Panc1 (cell line): Measurements from ENCODE around the gene LMBR1L. TPM values are rescaled to one million over a fixed set of nuclear protein-coding genes. Genes with fewer than 3 reads are reported as not detected.

Experiments used
- ATAC-seq: fragments of 200-7000 bp; cut with Tn5 transposase; 2 replicates; pipeline ENCODE4 v1.9.1; 2020; ENCODE audit warnings: mild to moderate bottlenecking, moderate library complexity
- BruUV-seq: library from RNA; stranded (reverse); fragments of 400-500 nt; replicated peaks from 2 replicates; lab custom pipeline; 2021; lab: Mats Ljungman, UMichigan
- CTCF ChIA-PET: fragments of 300-600 bp; sonication (Branson Sonifier 250); formaldehyde crosslinking; loops from one replicate; lab custom pipeline; 2022; ENCODE audit warnings: antibody characterized with exemption; lab: Charles Lee
- POLR2A ChIA-PET: fragments of 300-600 bp; sonication (Branson Sonifier 250); formaldehyde crosslinking; loops from one replicate; lab custom pipeline; 2022; ENCODE audit warnings: antibody characterized with exemption; lab: Charles Lee
- DNase-seq: peaks from one replicate; pipeline ENCODE4 v3.0.0-alpha.2; 2010; ENCODE audit warnings: low read depth, low spot score
- H3K27ac ChIP-seq: 2 replicates; pipeline ENCODE4 v1.5.1; 2011; ENCODE audit warnings: mild to moderate bottlenecking, low read length, inconsistent platforms
- H3K27me3 ChIP-seq: fragments of 200-500 bp; sonication (Bioruptor generic); 2 replicates; pipeline ENCODE4 v1.6.0; 2014; ENCODE audit warnings: low read length, inconsistent platforms; ENCODE audit not compliant: control insufficient read depth, insufficient read depth
- H3K36me3 ChIP-seq: fragments of 200-500 bp; sonication (Bioruptor generic); 2 replicates; pipeline ENCODE4 v1.5.1; 2014; ENCODE audit warnings: inconsistent platforms, mild to moderate bottlenecking, low read length, moderate library complexity; ENCODE audit not compliant: control insufficient read depth, insufficient read depth
- H3K4me1 ChIP-seq: 2 replicates; pipeline ENCODE4 v1.5.1; 2011; ENCODE audit warnings: inconsistent platforms, mild to moderate bottlenecking, low read length, moderate library complexity; ENCODE audit not compliant: control insufficient read depth, insufficient read depth
- H3K4me3 ChIP-seq, 2 experiments: 2 replicates each; pipeline ENCODE4 v1.5.1; 2011 to 2012; ENCODE audit warnings: low read depth in 2 of 2, low read length in 2 of 2, mild to moderate bottlenecking in 2 of 2, inconsistent platforms in 1 of 2, moderate library complexity in 1 of 2
- H3K9me3 ChIP-seq: fragments of 200-500 bp; sonication (Bioruptor generic); 2 replicates; pipeline ENCODE4 v1.5.1; 2014; ENCODE audit warnings: low read depth, mild to moderate bottlenecking, inconsistent platforms, low read length, moderate library complexity; ENCODE audit not compliant: control insufficient read depth, insufficient read depth
- POLR2AphosphoS5 ChIP-seq: IDR thresholded peaks from 2 replicates; pipeline ENCODE4 v1.6.1; 2012; ENCODE audit warnings: mild to moderate bottlenecking, low read depth, low read length, moderate library complexity
- REST ChIP-seq, 2 experiments: IDR thresholded peaks; 2 replicates each; pipeline ENCODE4 v1.6.1; 2011 to 2012; ENCODE audit warnings: low read depth in 2 of 2, control low read depth in 1 of 2, low read length in 1 of 2, mild to moderate bottlenecking in 1 of 2, moderate library complexity in 1 of 2; ENCODE audit not compliant: insufficient read depth in 1 of 2
- SIN3A ChIP-seq: IDR thresholded peaks from 2 replicates; pipeline ENCODE4 v1.6.1; 2012; ENCODE audit warnings: low read depth, mild to moderate bottlenecking, low read length, moderate library complexity, borderline replicate concordance; ENCODE audit not compliant: insufficient read depth
- TCF7L2 ChIP-seq: IDR thresholded peaks from 2 replicates; pipeline ENCODE4 v1.6.1; 2011; ENCODE audit warnings: mild to moderate bottlenecking, low read depth, low read length, inconsistent platforms
- in situ Hi-C: cut with HindIII; loops from 2 replicates; pipeline ENCODE4 v1.10.0; 2016; ENCODE audit warnings: low sequenced_read_pairs, low pct_unique_long_range_greater_than_20kb
- intact Hi-C: fragments of 100-400 bp; cut with micrococcal nuclease; formaldehyde crosslinking; loops from one replicate; pipeline ENCODE4 v1.10.0; 2022; ENCODE audit not compliant: unreplicated experiment
- total RNA-seq: library from RNA; stranded (reverse); gene quantifications from one replicate; pipeline ENCODE4 v1.2.1, GENCODE V29; 2021; ENCODE audit not compliant: unreplicated experiment
- TF ChIP-seq, protein P1 (sequence below): fragments of 450-650 bp; IDR thresholded peaks from 2 replicates; pipeline ENCODE4 v1.5.1; 2017; ENCODE audit warnings: mild to moderate bottlenecking

LMBR1L gene
- total RNA-seq, 1 experiment from 2014 or later = 34.4 TPM

GRCh38 chr12:49086116-49086515, 24.5 kb downstream of the LMBR1L start:
- POLR2A ChIA-PET = no interaction called here
- in situ Hi-C loops = no loop called here
- Histone ChIP-seq H3K9me3 (no peaks in the 10 kb centered on the region), H3K27me3 (no peaks in the 10 kb centered on the region), H3K4me3 (no peak overlapping the region), H3K27ac (no peak overlapping the region), H3K4me1 (peaks cover 12% of the 10 kb centered on the region), H3K36me3 (no peaks in the 10 kb centered on the region)
- no peak for ATAC-seq
- TF ChIP-seq, protein P1, sequence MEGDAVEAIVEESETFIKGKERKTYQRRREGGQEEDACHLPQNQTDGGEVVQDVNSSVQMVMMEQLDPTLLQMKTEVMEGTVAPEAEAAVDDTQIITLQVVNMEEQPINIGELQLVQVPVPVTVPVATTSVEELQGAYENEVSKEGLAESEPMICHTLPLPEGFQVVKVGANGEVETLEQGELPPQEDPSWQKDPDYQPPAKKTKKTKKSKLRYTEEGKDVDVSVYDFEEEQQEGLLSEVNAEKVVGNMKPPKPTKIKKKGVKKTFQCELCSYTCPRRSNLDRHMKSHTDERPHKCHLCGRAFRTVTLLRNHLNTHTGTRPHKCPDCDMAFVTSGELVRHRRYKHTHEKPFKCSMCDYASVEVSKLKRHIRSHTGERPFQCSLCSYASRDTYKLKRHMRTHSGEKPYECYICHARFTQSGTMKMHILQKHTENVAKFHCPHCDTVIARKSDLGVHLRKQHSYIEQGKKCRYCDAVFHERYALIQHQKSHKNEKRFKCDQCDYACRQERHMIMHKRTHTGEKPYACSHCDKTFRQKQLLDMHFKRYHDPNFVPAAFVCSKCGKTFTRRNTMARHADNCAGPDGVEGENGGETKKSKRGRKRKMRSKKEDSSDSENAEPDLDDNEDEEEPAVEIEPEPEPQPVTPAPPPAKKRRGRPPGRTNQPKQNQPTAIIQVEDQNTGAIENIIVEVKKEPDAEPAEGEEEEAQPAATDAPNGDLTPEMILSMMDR = no peak
- TF ChIP-seq TCF7L2 = no peak
- TF ChIP-seq SIN3A = no peak
- TF ChIP-seq REST (IDR thresholded peaks at IDR 0.05; ENCODE audit: insufficient read depth in 1 of 2, low read depth in 2 of 2, low read length in 1 of 2) = no peak
- TF ChIP-seq POLR2AphosphoS5 = no peak
- intact Hi-C loops = no loop called here
- no TSS peak for BruUV-seq
- no peak for DNase-seq
- CTCF ChIA-PET = interaction anchor here (1.0 kb wide), 1 partner anchor 12 kb away, joined by 6 read pairs; no protein-coding TSS in a partner anchor

GRCh38 chr12:49084438-49084837, 26.2 kb downstream of the LMBR1L start:
- intact Hi-C loops = no loop called here
- in situ Hi-C loops = no loop called here
- H3K36me3 ChIP-seq = no peaks in the 10 kb centered on the region
- no peak overlapping the region for H3K27ac ChIP-seq
- TF ChIP-seq, protein P1 = no peak
- no peak for TF ChIP-seq POLR2AphosphoS5
- no peak for TF ChIP-seq TCF7L2
- no peak for TF ChIP-seq REST (IDR thresholded peaks at IDR 0.05; ENCODE audit: insufficient read depth in 1 of 2, low read depth in 2 of 2, low read length in 1 of 2)
- TF ChIP-seq SIN3A = no peak
- DNase-seq = no peak
- peaks cover 10% of the 10 kb centered on the region for H3K4me1 ChIP-seq
- ChIA-PET CTCF (no interaction called here), POLR2A (interaction anchor here (0.5 to 0.7 kb wide), 3 partner anchors 9 to 216 kb away, joined by 3 to 4 read pairs (median 4); no protein-coding TSS in a partner anchor)
- H3K4me3 ChIP-seq = no peak overlapping the region
- ATAC-seq = no peak
- no peaks in the 10 kb centered on the region for H3K9me3 ChIP-seq
- no peaks in the 10 kb centered on the region for H3K27me3 ChIP-seq
- no TSS peak for BruUV-seq
